ENCODE data around the gene SCAANT1.

GRCh38 chr3:63909431-63909830, 2.8 kb downstream of the SCAANT1 start:
- no peak for TF ChIP-seq CTCF (conservative IDR thresholded peaks at IDR 0.05; ENCODE audit: low read length)
- TF ChIP-seq EZH2phosphoT487 (IDR thresholded peaks at IDR 0.05; ENCODE audit: borderline replicate concordance, low read depth, low read length): no peak

All from OCI-LY7 (cell line).